CD4-positive, alpha-beta T cell treated with Interleukin-21 for 1 hour (primary cell): ENCODE measurements around the gene ARRB1.
"Not testable (repeated sequence)": the region's sequence is repeated elsewhere in the genome, so short reads cannot be mapped to it uniquely, and the experiment has no call there.

Source experiments
- DNase-seq: peaks from one replicate; pipeline ENCODE4 v3.0.0-alpha.2; 2020

Gene ARRB1

GRCh38 chr11:75369560-75370255 is 18.2 kb upstream of the ARRB1 start:
- no peak for DNase-seq

GRCh38 chr11:75366826-75367225 is 15.4 kb upstream of the ARRB1 start:
- not testable (repeated sequence) for DNase-seq

GRCh38 chr11:75365711-75366181 is 14.3 kb upstream of the ARRB1 start:
- no peak for DNase-seq

GRCh38 chr11:75362285-75362684 is 10.8 kb upstream of the ARRB1 start:
- not testable (repeated sequence) for DNase-seq

- DNase-seq, result no peak
These were observed 5.2 kb upstream of the ARRB1 start for GRCh38 chr11:75356613-75357012.

GRCh38 chr11:75355051-75355450 is 3.6 kb upstream of the ARRB1 start:
- no peak for DNase-seq

GRCh38 chr11:75352588-75353206 is 1.2 kb upstream of the ARRB1 start:
- DNase-seq, result no peak

GRCh38 chr11:75351791-75352587 is 528 bp upstream of the ARRB1 start:
- DNase-seq, result peak; percentile 76

- DNase-seq, result peak; percentile 47
These were observed 519 bp downstream of the ARRB1 start for GRCh38 chr11:75350743-75351540.

- DNase-seq, result no peak
These were observed 1.2 kb downstream of the ARRB1 start for GRCh38 chr11:75350122-75350742.

- no peak for DNase-seq
These were observed 1.8 kb downstream of the ARRB1 start for GRCh38 chr11:75349521-75350116.

- no peak for DNase-seq
These were observed 3.5 kb downstream of the ARRB1 start for GRCh38 chr11:75347781-75348566.

- DNase-seq, result no peak
These were observed 4.4 kb downstream of the ARRB1 start for GRCh38 chr11:75346912-75347647.

GRCh38 chr11:75346296-75346695 is 5.2 kb downstream of the ARRB1 start:
- DNase-seq, result no peak

- no peak for DNase-seq
These were observed 5.9 kb downstream of the ARRB1 start for GRCh38 chr11:75345455-75346160.

- DNase-seq, result no peak
These were observed 6.6 kb downstream of the ARRB1 start for GRCh38 chr11:75344761-75345454.

GRCh38 chr11:75344186-75344585 is 7.3 kb downstream of the ARRB1 start:
- no peak for DNase-seq

- no peak for DNase-seq
These were observed 8.2 kb downstream of the ARRB1 start for GRCh38 chr11:75342966-75343870.
